B cell (primary cell): ENCODE measurements around the gene NR1H3. TPM values are rescaled to one million over a fixed set of nuclear protein-coding genes. Genes with fewer than 3 reads are reported as not detected.

ENCODE experiments used
- ATAC-seq: fragments of 200-7000 bp; cut with Tn5 transposase; one replicate; pipeline ENCODE4 v1.10.0; 2021; ENCODE audit warnings: low read depth, mild to moderate bottlenecking, moderate number of reproducible peaks, moderate library complexity
- CTCF ChIA-PET: fragments of 350-600 bp; sonication (Branson Sonifier 250); formaldehyde crosslinking; loops from one replicate; lab custom pipeline; 2021; ENCODE audit warnings: antibody characterized with exemption, inconsistent platforms; lab: Charles Lee
- POLR2A ChIA-PET: fragments of 350-600 bp; sonication (Branson Sonifier 250); formaldehyde crosslinking; loops from one replicate; lab custom pipeline; 2021; ENCODE audit warnings: antibody characterized with exemption; lab: Charles Lee
- DNase-seq: peaks from one replicate; pipeline ENCODE4 v3.0.0; 2013
- H2AFZ ChIP-seq: 2 replicates; pipeline ENCODE4 v1.6.1; 2012; ENCODE audit warnings: mild to moderate bottlenecking, low read depth, low read length; ENCODE audit not compliant: insufficient read depth, poor library complexity, severe bottlenecking
- H3K27ac ChIP-seq, 2 donors: 1 replicate in 1 of 2; 2 replicates in 1 of 2; pipeline ENCODE4 v1.5.1; 2012 to 2013; ENCODE audit warnings: low read length in 2 of 2, mild to moderate bottlenecking in 2 of 2, moderate library complexity in 1 of 2
- H3K27me3 ChIP-seq, 4 experiments: fragments of 200-600 bp in 1 of 4; sonication (generic) in 1 of 4; replicated peaks in 1 of 4; 1 replicate in 2 of 4; 2 replicates in 2 of 4; pipeline versions ENCODE4 v1.6.1 to v1.7.0; 2013 to 2016; ENCODE audit warnings: low read length in 3 of 4, mild to moderate bottlenecking in 2 of 4, mixed read lengths in 1 of 4, moderate library complexity in 1 of 4; ENCODE audit not compliant: insufficient read depth in 4 of 4, control insufficient read depth in 3 of 4; ENCODE audit errors: control extremely low read depth in 1 of 4
- H3K36me3 ChIP-seq, 2 experiments: replicated peaks in 1 of 2; 1 replicate in 1 of 2; 2 replicates in 1 of 2; pipeline versions ENCODE4 v1.6.1 to v1.7.1; 2013; ENCODE audit warnings: low read length in 1 of 2; ENCODE audit not compliant: insufficient read depth in 2 of 2, control insufficient read depth in 1 of 2; ENCODE audit errors: control extremely low read depth in 1 of 2, extremely low read depth in 1 of 2
- H3K4me1 ChIP-seq, 2 donors: fragments of 200-600 bp in 1 of 2; sonication (generic) in 1 of 2; 1 replicate in 1 of 2; 2 replicates in 1 of 2; pipeline versions ENCODE4 v1.5.1 to v1.6.1; 2013 to 2017; ENCODE audit warnings: low read length in 2 of 2; ENCODE audit not compliant: control insufficient read depth in 2 of 2, insufficient read depth in 2 of 2
- H3K4me2 ChIP-seq: replicated peaks from 2 replicates; pipeline ENCODE3; 2012; ENCODE audit warnings: mild to moderate bottlenecking, low read depth, low read length; ENCODE audit not compliant: poor library complexity, severe bottlenecking
- H3K4me3 ChIP-seq, 5 experiments: fragments of 200-600 bp in 1 of 5; sonication (generic) in 1 of 5; 1 replicate in 3 of 5; 2 replicates in 2 of 5; pipeline versions ENCODE4 v1.5.1 to v1.7.0; 2011 to 2016; ENCODE audit warnings: low read length in 4 of 5, mild to moderate bottlenecking in 4 of 5, low read depth in 2 of 5, control low read depth in 1 of 5, moderate library complexity in 1 of 5; ENCODE audit not compliant: insufficient read depth in 1 of 5; ENCODE audit errors: control extremely low read depth in 1 of 5, extremely low read depth in 1 of 5
- H3K79me2 ChIP-seq: fragments of 200-600 bp; sonication (generic); one replicate; pipeline ENCODE4 v1.6.0; 2016; ENCODE audit warnings: low read length; ENCODE audit not compliant: control insufficient read depth, insufficient read depth
- H3K9ac ChIP-seq: fragments of 200-600 bp; sonication (generic); 2 replicates; pipeline ENCODE4 v1.6.1; 2017; ENCODE audit warnings: mild to moderate bottlenecking, low read length, moderate library complexity
- H3K9me3 ChIP-seq, 3 donors: one replicate each; pipeline versions ENCODE4 v1.6.1 to v1.7.1; 2013; ENCODE audit warnings: low read length in 2 of 3; ENCODE audit not compliant: control insufficient read depth in 2 of 3, insufficient read depth in 1 of 3; ENCODE audit errors: control extremely low read depth in 1 of 3
- H4K20me1 ChIP-seq: 2 replicates; pipeline ENCODE4 v1.6.0; 2012; ENCODE audit warnings: mild to moderate bottlenecking, low read length; ENCODE audit not compliant: insufficient read depth, control insufficient read depth, poor library complexity, severe bottlenecking
- H3K27ac Mint-ChIP-seq: one replicate; pipeline ENCODE4 v1.8.0; 2021; ENCODE audit warnings: mixed read lengths
- H3K27me3 Mint-ChIP-seq: one replicate; pipeline ENCODE4 v1.8.0; 2021; ENCODE audit warnings: mixed read lengths
- H3K4me1 Mint-ChIP-seq: one replicate; pipeline ENCODE4 v1.8.0; 2021; ENCODE audit warnings: mixed read lengths
- H3K4me3 Mint-ChIP-seq: one replicate; pipeline ENCODE4 v1.8.0; 2021; ENCODE audit warnings: mixed read lengths
- H3K9me3 Mint-ChIP-seq: one replicate; pipeline ENCODE4 v1.8.0; 2022; ENCODE audit warnings: mixed read lengths; ENCODE audit not compliant: insufficient read depth
- EZH2 ChIP-seq: IDR thresholded peaks from 2 replicates; pipeline ENCODE4 v1.6.1; 2012; ENCODE audit warnings: borderline replicate concordance, low read depth, mild to moderate bottlenecking, moderate library complexity, low read length; ENCODE audit not compliant: insufficient read depth, poor library complexity, severe bottlenecking
- WGBS: methylation state at CpG from one replicate; pipeline ENCODE4 v1.1.5; 2013; ENCODE audit warnings: missing lambda C conversion rate; ENCODE audit not compliant: insufficient coverage; 5-methylcytosine and 5-hydroxymethylcytosine counted together
- intact Hi-C: fragments of 100-400 bp; cut with micrococcal nuclease; formaldehyde crosslinking; loops from one replicate; pipeline ENCODE4 v1.10.0; 2022
- polyA plus RNA-seq: library from polyadenylated mRNA; depleted of rRNA; stranded (reverse); fragments of >200 nt; gene quantifications from 2 replicates; pipeline ENCODE4 v1.2.3, GENCODE V29; 2012
- total RNA-seq, 2 donors: library from RNA; stranded (reverse); fragments of 120-200 nt in 1 of 2; gene quantifications; 1 replicate in 1 of 2; 2 replicates in 1 of 2; pipeline versions ENCODE4 v1.2.3 to v1.2.4, GENCODE V29; 2013 to 2022
- TF ChIP-seq, protein P1 (sequence below): fragments of 200-600 bp; IDR thresholded peaks from one replicate; pipeline ENCODE4 v1.8.0; 2022; ENCODE audit warnings: antibody characterized with exemption, mild to moderate bottlenecking

Gene NR1H3
- total and polyA plus RNA-seq, 2 donors (not counting 1 experiment from before 2014, with no cell fraction given), result 8.4 to 9.6 TPM

GRCh38 chr11:47264119-47264518, 6.3 kb downstream of the NR1H3 start:
- H3K9ac ChIP-seq, result no peak overlapping the region
- H3K4me3 Mint-ChIP-seq, result no peak overlapping the region
- POLR2A ChIA-PET, result interaction anchor here (0.6 kb wide), 1 partner anchor 15 kb away, joined by 3 read pairs; the partner anchor contains the start of gene ACP2

GRCh38 chr11:47264521-47264920, 6.7 kb downstream of the NR1H3 start:
- H2AFZ ChIP-seq, result no peak overlapping the region
- peak overlapping the region; percentile 10 for H3K27ac Mint-ChIP-seq
- H3K9me3 Mint-ChIP-seq, result no peaks in the 10 kb centered on the region
- H3K4me3 ChIP-seq, result no peak overlapping the region
- POLR2A ChIA-PET, result interaction anchor here (0.6 kb wide), 1 partner anchor 16 kb away, joined by 3 read pairs; the partner anchor contains the start of gene ACP2
- H3K79me2 ChIP-seq, result no peaks in the 10 kb centered on the region
- no peak overlapping the region for H3K27ac ChIP-seq
- H3K9ac ChIP-seq, result no peak overlapping the region
- no peaks in the 10 kb centered on the region for H4K20me1 ChIP-seq
- no peaks in the 10 kb centered on the region for H3K27me3 ChIP-seq
- H3K4me3 Mint-ChIP-seq, result no peak overlapping the region
- H3K4me1 Mint-ChIP-seq, result peaks cover 24% of the 10 kb centered on the region
- no peak for ATAC-seq
- no peaks in the 10 kb centered on the region for H3K9me3 ChIP-seq
- no peak for DNase-seq
- no peak overlapping the region for H3K4me2 ChIP-seq
- 97% methylated on average over 4 of the region's 4 CpGs for WGBS
- TF ChIP-seq, protein P1, sequence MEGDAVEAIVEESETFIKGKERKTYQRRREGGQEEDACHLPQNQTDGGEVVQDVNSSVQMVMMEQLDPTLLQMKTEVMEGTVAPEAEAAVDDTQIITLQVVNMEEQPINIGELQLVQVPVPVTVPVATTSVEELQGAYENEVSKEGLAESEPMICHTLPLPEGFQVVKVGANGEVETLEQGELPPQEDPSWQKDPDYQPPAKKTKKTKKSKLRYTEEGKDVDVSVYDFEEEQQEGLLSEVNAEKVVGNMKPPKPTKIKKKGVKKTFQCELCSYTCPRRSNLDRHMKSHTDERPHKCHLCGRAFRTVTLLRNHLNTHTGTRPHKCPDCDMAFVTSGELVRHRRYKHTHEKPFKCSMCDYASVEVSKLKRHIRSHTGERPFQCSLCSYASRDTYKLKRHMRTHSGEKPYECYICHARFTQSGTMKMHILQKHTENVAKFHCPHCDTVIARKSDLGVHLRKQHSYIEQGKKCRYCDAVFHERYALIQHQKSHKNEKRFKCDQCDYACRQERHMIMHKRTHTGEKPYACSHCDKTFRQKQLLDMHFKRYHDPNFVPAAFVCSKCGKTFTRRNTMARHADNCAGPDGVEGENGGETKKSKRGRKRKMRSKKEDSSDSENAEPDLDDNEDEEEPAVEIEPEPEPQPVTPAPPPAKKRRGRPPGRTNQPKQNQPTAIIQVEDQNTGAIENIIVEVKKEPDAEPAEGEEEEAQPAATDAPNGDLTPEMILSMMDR, result no peak
- no peak for TF ChIP-seq EZH2
- intact Hi-C loops, result no loop called here
- CTCF ChIA-PET, result interaction anchor here (0.9 to 2.0 kb wide), 4 partner anchors 14 to 147 kb away, joined by 3 to 7 read pairs (median 4); partner anchors contain the start of genes ACP2 and DDB2
- peaks cover 21% of the 10 kb centered on the region in 2 donors for H3K4me1 ChIP-seq
- H3K36me3 ChIP-seq, result no peaks in the 10 kb centered on the region
- H3K27me3 Mint-ChIP-seq, result no peaks in the 10 kb centered on the region

More at GRCh38 chr11:47264119-47264518, 6.3 kb downstream of the NR1H3 start:
- H3K4me3 ChIP-seq, result no peak overlapping the region
- H4K20me1 ChIP-seq, result no peaks in the 10 kb centered on the region
- no peak for TF ChIP-seq EZH2
- TF ChIP-seq, protein P1, result no peak
- H3K4me1 ChIP-seq, result peaks cover 19 to 21% of the 10 kb centered on the region in 2 donors
- ATAC-seq (no peak), DNase-seq (no peak)
- Mint-ChIP-seq H3K4me1 (peaks cover 22% of the 10 kb centered on the region), H3K27me3 (no peaks in the 10 kb centered on the region), H3K27ac (peak overlapping the region; percentile 10), H3K9me3 (no peaks in the 10 kb centered on the region)
- intact Hi-C loops, result no loop called here
- H3K27ac ChIP-seq, result no peak overlapping the region
- H3K79me2 ChIP-seq, result peaks cover 4% of the 10 kb centered on the region
- no peak overlapping the region for H3K4me2 ChIP-seq
- H3K36me3 ChIP-seq, result no peaks in the 10 kb centered on the region
- CTCF ChIA-PET, result interaction anchor here (1.5 to 2.0 kb wide), 3 partner anchors 16 to 148 kb away, joined by 3 to 7 read pairs (median 5); partner anchors contain the start of genes ACP2 and DDB2
- H3K9me3 ChIP-seq, result no peaks in the 10 kb centered on the region
- no peaks in the 10 kb centered on the region for H3K27me3 ChIP-seq
- H2AFZ ChIP-seq, result no peak overlapping the region
- 96% methylated on average over 4 of the region's 6 CpGs for WGBS
